ENCODE measurements around the gene HTD2. TPM values are rescaled to one million over a fixed set of nuclear protein-coding genes. Genes with fewer than 3 reads are reported as not detected.

HTD2 gene
- 10 to 100 TPM in 2 of 6 donors, 1 to 10 TPM in 3, not detected in 1; 7.1 to 14.7 (median 9.0) TPM for total RNA-seq

DNA sequence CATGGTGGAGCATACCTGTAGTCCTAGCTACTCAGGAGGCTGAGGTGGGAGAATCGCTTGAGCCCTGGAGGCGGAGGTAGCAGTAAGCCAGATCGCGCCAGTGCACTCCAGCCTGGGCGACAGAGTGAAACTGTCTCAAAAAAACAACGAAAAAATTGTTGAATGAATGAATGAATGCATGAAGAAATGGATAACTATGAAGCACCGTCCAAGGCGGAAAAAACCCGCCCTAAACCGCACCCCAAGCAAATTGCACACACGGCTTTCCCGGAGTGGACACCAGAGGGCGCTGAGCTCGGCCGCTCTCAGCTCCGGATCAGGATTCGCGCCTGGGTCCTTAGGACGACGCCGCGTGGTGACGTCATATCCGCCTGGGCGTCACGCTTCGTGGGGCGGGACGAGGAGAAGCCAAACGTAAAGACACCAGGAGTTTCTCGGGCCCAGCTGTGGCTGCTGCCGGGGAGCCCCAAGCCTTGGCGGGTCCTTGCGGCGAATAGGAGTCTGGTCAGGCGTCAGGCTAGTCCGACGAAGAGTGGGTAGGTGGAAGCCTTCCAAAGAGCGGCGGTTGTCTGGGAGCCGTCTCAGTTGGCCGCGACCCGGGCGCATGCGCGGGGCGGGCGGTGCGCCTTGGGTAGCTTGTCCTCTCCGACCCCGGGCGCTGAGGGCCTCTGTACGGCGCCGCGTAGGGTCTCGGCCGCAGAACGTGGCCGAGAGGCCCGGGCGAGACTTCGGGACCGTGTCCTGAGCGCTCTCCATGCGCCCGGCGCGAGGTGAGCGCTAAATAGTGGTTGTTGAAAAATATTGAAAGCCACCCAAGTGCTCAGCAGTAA lies at the start of gene HTD2, which contains the start of gene RPP14:
Gene HTD2 (plus strand): TSS at position 639 of the 830 bp plus-strand sequence. CDS start 11,094 bp downstream, outside the sequence.
Gene RPP14 (plus strand): TSS at position 364 of the 830 bp plus-strand sequence. CDS start 4,085 bp downstream, outside the sequence.
- WGBS, 2 donors: 5 to 8% methylated on average over 36 to 65 of the region's 71 CpGs
- ATAC-seq (ENCODE audit: low FRiP score in 2 of 2) (peak; percentile 97 to 98), DNase-seq (peak; percentile 97 to 99)
- peak within 1 kb of the TSS; percentile 97 to 99 (median 98) for H3K27ac ChIP-seq
- peaks cover 22 to 30% (median 25%) of the 10 kb centered on the region in 4 donors for H3K4me1 ChIP-seq
- no peak for TF ChIP-seq EP300 (IDR thresholded peaks at IDR 0.05)
- TF ChIP-seq POLR2AphosphoS5 (IDR thresholded peaks at IDR 0.05): peak; percentile 86 to 95
- TF ChIP-seq POLR2A (IDR thresholded peaks at IDR 0.05): peak in 3 of 4 donors; percentile 76 to 78 (median 78)
- TF ChIP-seq, protein P1, sequence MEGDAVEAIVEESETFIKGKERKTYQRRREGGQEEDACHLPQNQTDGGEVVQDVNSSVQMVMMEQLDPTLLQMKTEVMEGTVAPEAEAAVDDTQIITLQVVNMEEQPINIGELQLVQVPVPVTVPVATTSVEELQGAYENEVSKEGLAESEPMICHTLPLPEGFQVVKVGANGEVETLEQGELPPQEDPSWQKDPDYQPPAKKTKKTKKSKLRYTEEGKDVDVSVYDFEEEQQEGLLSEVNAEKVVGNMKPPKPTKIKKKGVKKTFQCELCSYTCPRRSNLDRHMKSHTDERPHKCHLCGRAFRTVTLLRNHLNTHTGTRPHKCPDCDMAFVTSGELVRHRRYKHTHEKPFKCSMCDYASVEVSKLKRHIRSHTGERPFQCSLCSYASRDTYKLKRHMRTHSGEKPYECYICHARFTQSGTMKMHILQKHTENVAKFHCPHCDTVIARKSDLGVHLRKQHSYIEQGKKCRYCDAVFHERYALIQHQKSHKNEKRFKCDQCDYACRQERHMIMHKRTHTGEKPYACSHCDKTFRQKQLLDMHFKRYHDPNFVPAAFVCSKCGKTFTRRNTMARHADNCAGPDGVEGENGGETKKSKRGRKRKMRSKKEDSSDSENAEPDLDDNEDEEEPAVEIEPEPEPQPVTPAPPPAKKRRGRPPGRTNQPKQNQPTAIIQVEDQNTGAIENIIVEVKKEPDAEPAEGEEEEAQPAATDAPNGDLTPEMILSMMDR (IDR thresholded peaks at IDR 0.05): peak; percentile 89 to 98 (median 96)
- no peaks in the 10 kb centered on the region for H3K9me3 ChIP-seq
- no peaks in the 10 kb centered on the region for H3K27me3 ChIP-seq
- peaks cover 2 to 20% (median 6%) of the 10 kb centered on the region in 4 donors for H3K36me3 ChIP-seq
- H3K4me3 ChIP-seq: peak within 1 kb of the TSS; percentile 61 to 91 (median 76)

DNA sequence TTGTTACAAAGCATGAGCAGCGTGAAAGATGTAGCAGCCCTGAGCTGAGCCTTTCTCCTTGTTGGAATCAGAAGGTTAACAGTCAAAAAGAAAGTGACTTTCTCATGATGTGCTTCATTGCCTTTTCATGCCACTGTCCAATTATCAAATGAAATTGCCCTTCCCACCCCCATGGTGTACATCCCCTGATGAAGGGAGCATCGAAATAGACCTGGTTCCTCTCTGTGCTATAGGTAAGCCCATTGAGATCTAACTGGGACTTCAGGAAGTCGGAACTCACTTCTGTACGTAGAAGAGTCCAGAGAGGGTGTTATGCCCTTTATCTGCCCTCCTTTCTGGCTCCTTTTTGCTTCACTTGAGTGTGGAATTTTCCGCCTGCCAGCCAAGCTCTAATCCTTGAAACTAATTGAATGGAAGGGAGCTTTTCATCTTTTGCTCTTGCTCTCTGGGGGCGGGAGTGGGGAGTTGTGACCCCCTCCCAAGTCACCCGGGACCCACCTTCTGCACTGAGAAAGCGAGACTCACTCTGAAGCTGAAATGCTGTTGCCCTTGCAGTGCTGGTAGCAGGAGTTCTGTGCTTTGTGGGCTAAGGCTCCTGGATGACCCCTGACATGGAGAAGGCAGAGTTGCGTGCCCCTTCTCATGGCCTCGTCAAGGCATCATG lies 47.8 kb upstream of the HTD2 start:
- TF ChIP-seq, protein P1 (IDR thresholded peaks at IDR 0.05): no peak
- TF ChIP-seq EP300 (IDR thresholded peaks at IDR 0.05) (no peak), POLR2AphosphoS5 (IDR thresholded peaks at IDR 0.05) (no peak), POLR2A (IDR thresholded peaks at IDR 0.05) (no peak)
- WGBS, 2 donors: 89 to 94% methylated on average over 6 to 10 of the region's 10 CpGs
- peaks cover 0 to 46% (median 3%) of the 10 kb centered on the region in 4 donors for H3K36me3 ChIP-seq
- no peaks in the 10 kb centered on the region for H3K4me1 ChIP-seq
- ATAC-seq (ENCODE audit: low FRiP score in 2 of 2) (no peak), DNase-seq (no peak)
- no peaks in the 10 kb centered on the region for H3K9me3 ChIP-seq
- H3K4me3 ChIP-seq: no peak overlapping the region
- H3K27me3 ChIP-seq: no peaks in the 10 kb centered on the region
- no peak overlapping the region for H3K27ac ChIP-seq

DNA sequence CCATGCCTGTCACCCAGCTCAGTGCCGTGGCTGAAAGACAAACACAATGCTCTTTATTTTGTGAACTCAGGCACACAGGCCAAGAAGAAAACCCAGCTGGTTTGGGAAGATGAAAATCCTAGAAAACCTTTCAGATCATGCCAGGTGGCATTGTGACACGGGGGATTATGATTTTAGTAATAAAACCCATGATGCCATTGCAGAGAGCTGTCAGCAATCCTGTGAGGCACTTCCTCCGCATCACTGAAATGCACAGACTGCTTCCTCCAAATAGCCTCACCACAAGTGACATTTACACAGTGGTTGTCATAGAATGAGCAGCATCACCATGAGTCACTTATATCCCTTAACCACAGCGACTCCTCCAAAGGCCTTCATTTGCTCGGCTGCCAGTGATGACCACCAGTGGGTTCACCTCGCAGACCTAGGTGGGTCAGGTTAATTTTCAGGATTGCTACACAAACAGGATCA lies 46.0 kb upstream of the HTD2 start:
- H3K36me3 ChIP-seq: peaks cover 0 to 46% (median 3%) of the 10 kb centered on the region in 4 donors
- H3K9me3 ChIP-seq: no peaks in the 10 kb centered on the region
- no peak overlapping the region for H3K4me3 ChIP-seq
- DNase-seq (no peak), ATAC-seq (ENCODE audit: low FRiP score in 2 of 2) (peak in 1 of 2 donors; percentile 21)
- no peaks in the 10 kb centered on the region for H3K4me1 ChIP-seq
- H3K27me3 ChIP-seq: no peaks in the 10 kb centered on the region
- WGBS, 2 donors: 72 to 81% methylated on average over 6 of the region's 6 CpGs
- H3K27ac ChIP-seq: no peak overlapping the region
- TF ChIP-seq, protein P1 (IDR thresholded peaks at IDR 0.05): no peak
- no peak for TF ChIP-seq POLR2AphosphoS5 (IDR thresholded peaks at IDR 0.05)
- TF ChIP-seq EP300 (IDR thresholded peaks at IDR 0.05): peak in 1 of 4 donors; percentile 66
- no peak for TF ChIP-seq POLR2A (IDR thresholded peaks at IDR 0.05)

DNA sequence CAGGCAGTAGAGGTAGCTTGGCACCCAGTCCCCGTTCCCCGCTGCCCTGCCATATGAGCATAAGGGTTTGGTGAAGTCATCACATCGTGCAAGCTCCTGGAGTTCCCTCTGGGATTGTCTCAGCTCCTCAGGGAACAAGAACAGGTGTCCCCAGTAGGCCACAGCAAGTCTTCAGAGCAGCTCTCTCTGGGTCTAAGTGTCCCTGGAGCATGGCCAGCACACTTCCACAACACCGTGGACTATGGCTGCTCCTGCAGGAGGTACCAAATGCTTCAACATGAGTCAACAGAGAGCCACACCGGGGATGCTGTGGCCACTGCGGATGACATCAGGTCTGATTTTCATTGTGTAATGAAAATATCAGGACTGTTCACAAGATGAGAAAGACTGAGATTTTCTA lies 45.6 kb upstream of the HTD2 start:
- H3K4me3 ChIP-seq: no peak overlapping the region
- no peaks in the 10 kb centered on the region for H3K9me3 ChIP-seq
- H3K27me3 ChIP-seq: no peaks in the 10 kb centered on the region
- H3K4me1 ChIP-seq: no peaks in the 10 kb centered on the region
- H3K36me3 ChIP-seq: peaks cover 0 to 46% (median 3%) of the 10 kb centered on the region in 4 donors
- no peak for ATAC-seq (ENCODE audit: low FRiP score in 2 of 2)
- WGBS, 2 donors: 85 to 89% methylated on average over 3 to 6 of the region's 6 CpGs
- no peak for DNase-seq
- no peak overlapping the region for H3K27ac ChIP-seq
- no peak for TF ChIP-seq EP300 (IDR thresholded peaks at IDR 0.05)
- TF ChIP-seq, protein P1 (IDR thresholded peaks at IDR 0.05): no peak
- no peak for TF ChIP-seq POLR2AphosphoS5 (IDR thresholded peaks at IDR 0.05)
- TF ChIP-seq POLR2A (IDR thresholded peaks at IDR 0.05): no peak
